ENCODE results near the gene KIAA2012. TPM values are rescaled to one million over a fixed set of nuclear protein-coding genes. Genes with fewer than 3 reads are reported as not detected.

KIAA2012 gene
- total and polyA plus RNA-seq, 2 of the 8 experiments (the other 6 are each of a cell fraction or from before 2014, with no cell fraction given) = not detected

DNA sequence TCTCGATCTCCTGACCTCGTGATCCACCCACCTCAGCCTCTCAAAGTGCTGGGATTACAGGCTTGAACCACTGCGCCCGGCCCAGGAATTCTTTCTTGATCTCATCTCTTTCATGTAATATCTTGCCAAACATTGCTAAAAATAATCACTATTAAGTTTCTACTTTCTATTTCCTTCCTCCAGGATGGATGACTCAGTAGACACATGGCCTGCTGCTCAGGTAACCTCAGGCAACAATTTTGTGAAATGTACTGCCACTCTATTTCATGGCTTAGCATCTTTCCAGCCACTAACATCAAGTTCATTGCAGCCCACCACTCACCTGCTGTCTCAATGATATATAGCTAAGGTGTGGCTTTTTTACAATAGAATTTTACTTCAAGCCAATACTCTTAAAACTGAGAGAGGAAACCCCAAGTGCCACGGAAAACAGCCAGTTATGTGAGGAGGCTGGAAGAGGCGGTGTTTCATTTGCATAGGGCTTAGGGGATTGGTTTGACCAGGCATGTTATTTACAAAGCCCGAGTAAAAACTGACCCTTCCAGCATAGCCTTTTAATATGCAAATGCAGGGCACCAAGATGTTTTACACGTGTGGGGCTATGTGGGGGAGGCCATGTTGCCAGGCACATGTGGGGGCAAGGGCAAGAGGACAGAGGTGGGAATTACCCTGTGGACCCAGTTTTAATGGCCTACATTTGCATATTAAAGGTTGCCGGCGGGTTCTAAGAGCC lies 176.6 kb downstream of the KIAA2012 start (continued):
- TF ChIP-seq TAF1 (IDR thresholded peaks at IDR 0.05; ENCODE audit: low read depth, low read length) (peak; percentile 35; the same call in 1 of the 2 replicates), NANOG (IDR thresholded peaks at IDR 0.05; ENCODE audit: insufficient read depth, low read depth, low read length, poor library complexity, severe bottlenecking) (peak; percentile 91), RFX5 (IDR thresholded peaks at IDR 0.05; ENCODE audit: borderline replicate concordance, low read depth, low read length) (no peak), MAFK (IDR thresholded peaks at IDR 0.05; ENCODE audit: low read depth, low read length) (no peak), CREB1 (IDR thresholded peaks at IDR 0.05) (peak; percentile 33; the same call in 1 of the 2 replicates), SIRT6 (IDR thresholded peaks at IDR 0.05; ENCODE audit: low read length) (no peak), CBX5 (IDR thresholded peaks at IDR 0.05; ENCODE audit: low read depth, low read length) (no peak), BACH1 (IDR thresholded peaks at IDR 0.05; ENCODE audit: low read length) (peak; percentile 58; the same call in 1 of the 2 replicates), SP1 (IDR thresholded peaks at IDR 0.05; ENCODE audit: low read depth, low read length) (peak; percentile 74), HDAC2 (IDR thresholded peaks at IDR 0.05; ENCODE audit: borderline replicate concordance in 1 of 2, low read depth in 2 of 2, low read length in 2 of 2) (peak in 1 of 2 experiments; percentile 89; a peak in 3 of 4 replicates), BRCA1 (IDR thresholded peaks at IDR 0.05; ENCODE audit: low read depth, low read length) (no peak), POLR2AphosphoS5 (IDR thresholded peaks at IDR 0.05; ENCODE audit: low read depth, low read length) (no peak; the same call in 1 of the 2 replicates), SAP30 (IDR thresholded peaks at IDR 0.05; ENCODE audit: insufficient read depth, insufficient replicate concordance, low read length) (no peak), EP300 (IDR thresholded peaks at IDR 0.05; ENCODE audit: borderline replicate concordance in 1 of 2, low read depth in 2 of 2, low read length in 2 of 2) (peak in 1 of 2 experiments; percentile 47; a peak in 1 of 3 replicates), PHF8 (conservative IDR thresholded peaks at IDR 0.05; ENCODE audit: low read depth, low read length) (no peak), ATF2 (IDR thresholded peaks at IDR 0.05; ENCODE audit: low read length) (0 out of 2 replicates have a peak, but pooled peaks have one; percentile 48), ATF3 (IDR thresholded peaks at IDR 0.05; ENCODE audit: insufficient read depth, low read depth, low read length) (no peak), POLR2A (IDR thresholded peaks at IDR 0.05; ENCODE audit: control extremely low read depth in 1 of 2, low read depth in 2 of 2, low read length in 2 of 2) (no peak; a peak in 1 of 3 replicates), HDAC6 (IDR thresholded peaks at IDR 0.05; ENCODE audit: low read depth, low read length) (no peak), TEAD4 (IDR thresholded peaks at IDR 0.05; ENCODE audit: low read depth, low read length) (peak; percentile 21; the same call in 1 of the 2 replicates), YY1 (IDR thresholded peaks at IDR 0.05; ENCODE audit: low read depth, low read length) (peak; percentile 90)

All from H1 (cell line).